Right lobe of liver (tissue), 6 donors: ENCODE results near the gene PLXND1. TPM values are rescaled to one million over a fixed set of nuclear protein-coding genes. Genes with fewer than 3 reads are reported as not detected.

ENCODE experiments used
- ATAC-seq, 4 donors: fragments of 200-7000 bp; cut with Tn5 transposase; one replicate each; pipeline ENCODE4 v1.9.1; 2020; ENCODE audit warnings: mild to moderate bottlenecking in 4 of 4, moderate library complexity in 4 of 4
- DNase-seq, 3 donors: peaks; one replicate each; pipeline ENCODE4 v3.0.0-alpha.2; 2020
- H3K27ac ChIP-seq, 3 donors: fragments of 200-600 bp; one replicate each; pipeline ENCODE4 v1.8.0; 2022
- H3K27me3 ChIP-seq, 2 donors: fragments of 200-600 bp; one replicate each; pipeline ENCODE4 v1.8.0; 2022
- H3K36me3 ChIP-seq, 4 donors: fragments of 200-600 bp; sonication (generic) in 1 of 4; one replicate each; pipeline versions ENCODE4 v1.5.1 to v1.8.0; 2017 to 2022; ENCODE audit warnings: control low read depth in 1 of 4
- H3K4me1 ChIP-seq, 4 donors: fragments of 200-600 bp; sonication (generic) in 1 of 4; one replicate each; pipeline versions ENCODE4 v1.5.1 to v1.8.0; 2017 to 2022; ENCODE audit warnings: control low read depth in 1 of 4
- H3K4me3 ChIP-seq, 3 donors: fragments of 200-600 bp; one replicate each; pipeline ENCODE4 v1.8.0; 2022
- H3K9me3 ChIP-seq, 4 donors: fragments of 200-600 bp; sonication (generic) in 1 of 4; one replicate each; pipeline versions ENCODE4 v1.5.1 to v1.8.0; 2017 to 2022; ENCODE audit warnings: control low read depth in 1 of 4
- CTCF ChIP-seq, 4 donors: fragments of 200-600 bp in 3 of 4; fragments of 450-650 bp in 1 of 4; IDR thresholded peaks; one replicate each; pipeline versions ENCODE4 v1.5.1 to v1.8.0; 2016 to 2022; ENCODE audit warnings: antibody characterized with exemption in 4 of 4, mild to moderate bottlenecking in 2 of 4
- POLR2A ChIP-seq: fragments of 450-650 bp; IDR thresholded peaks from one replicate; pipeline ENCODE4 v1.6.1; 2017; ENCODE audit warnings: antibody characterized with exemption, mild to moderate bottlenecking
- WGBS: methylation state at CpG from one replicate; pipeline ENCODE4 v1.1.6; 2018; ENCODE audit warnings: low coverage, low lambda C conversion rate; ENCODE audit not compliant: insufficient coverage; ENCODE audit errors: missing lambda C conversion rate; 5-methylcytosine and 5-hydroxymethylcytosine counted together
- intact Hi-C, 2 donors: fragments of 100-400 bp; cut with DNase I; formaldehyde crosslinking; loops; one replicate each; pipeline versions ENCODE4 v1.11.2 to v1.14.1; 2022
- total RNA-seq, 6 experiments: library from RNA; depleted of rRNA in 2 of 6; stranded (reverse); fragments of >200 nt in 2 of 6; fragmentation: NEBNext Ultra II Directional in 3 of 6; extraction: Animal tissue kit (Norgen Biotek cat#: 25700) in 3 of 6; gene quantifications; one replicate each; pipeline versions ENCODE4 v1.1.0 to v1.2.4, GENCODE V29; 2016 to 2023
- donor health status: DM: no; HTN: yes; CAD: no.
- donor health status: DM: no; HTN: no; CAD: no.
- donor health status: DM: no; HTN: no; CAD: no.
- donor health status: DM: no; HTN: yes; CAD: no.
- donor health status: DM: no; HTN: yes; CAD: no.

Gene PLXND1
- total RNA-seq, 6 experiments from 2014 or later = 27.0 to 48.8 (median 29.6) TPM

DNA sequence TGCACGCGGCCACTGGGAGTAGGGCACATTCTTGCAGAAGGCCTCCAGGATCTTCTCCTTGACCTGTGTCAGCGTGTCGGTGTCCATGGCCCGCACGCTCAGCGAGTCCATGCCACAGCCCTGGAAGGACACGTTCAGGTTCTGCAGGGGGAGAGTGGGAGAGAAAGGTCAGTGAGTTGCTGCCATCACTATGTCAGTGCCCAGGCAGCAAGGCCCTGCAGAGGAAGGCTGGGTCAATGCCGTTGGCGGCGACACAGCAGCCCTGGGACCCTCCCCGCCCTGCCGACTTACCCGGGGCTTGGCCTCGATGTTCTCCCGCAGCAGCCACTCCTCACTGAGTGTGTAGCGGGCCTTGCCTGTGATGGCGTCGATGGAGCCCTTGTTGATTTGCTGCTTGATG, 43.7 kb downstream of the PLXND1 start:
- DNase-seq (no peak), ATAC-seq (no peak)
- H3K4me3 ChIP-seq = no peak overlapping the region
- H3K9me3 ChIP-seq = no peaks in the 10 kb centered on the region
- H3K27me3 ChIP-seq = no peaks in the 10 kb centered on the region
- H3K27ac ChIP-seq = no peak overlapping the region
- intact Hi-C loops = no loop called here
- TF ChIP-seq CTCF (IDR thresholded peaks at IDR 0.05) (no peak), POLR2A (no peak)
- WGBS = no CpG with 5 or more reads among the region's 19 CpGs
- no peaks in the 10 kb centered on the region for H3K36me3 ChIP-seq
- no peaks in the 10 kb centered on the region for H3K4me1 ChIP-seq

DNA sequence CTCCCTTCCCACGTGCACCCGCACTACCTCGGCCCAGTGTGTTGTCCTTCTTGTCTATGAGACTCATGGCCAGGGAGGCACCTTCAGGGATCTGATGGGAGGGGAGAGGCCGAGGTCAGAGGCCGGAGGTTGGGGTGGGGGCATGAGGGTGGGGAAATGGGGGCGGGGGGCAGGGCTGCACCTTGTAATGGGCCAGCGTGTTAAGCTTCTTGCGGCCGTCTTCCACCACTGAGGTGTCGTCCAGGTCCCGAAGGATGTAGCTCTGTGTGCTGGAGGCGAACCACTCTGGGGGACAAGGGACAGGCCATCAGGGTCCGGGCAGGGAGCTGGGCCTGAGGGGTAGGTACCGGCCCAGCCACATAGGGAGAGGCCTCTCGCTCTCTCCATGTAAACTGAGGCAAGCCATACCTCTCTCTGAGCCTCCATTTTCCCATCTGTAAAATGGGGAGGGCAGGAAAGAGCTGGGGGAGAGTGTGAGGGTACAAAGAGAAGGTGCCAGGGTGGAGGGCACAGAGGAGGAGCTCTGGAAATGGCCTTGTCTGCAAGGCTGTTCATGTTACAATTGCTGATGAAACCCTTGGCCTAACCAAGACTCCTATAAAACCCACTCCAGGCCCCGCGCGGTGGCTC, 44.7 kb downstream of the PLXND1 start:
- no peak for TF ChIP-seq CTCF (IDR thresholded peaks at IDR 0.05)
- no peak for TF ChIP-seq POLR2A
- Histone ChIP-seq H3K9me3 (no peaks in the 10 kb centered on the region), H3K4me3 (no peak overlapping the region), H3K4me1 (no peaks in the 10 kb centered on the region), H3K27ac (no peak overlapping the region), H3K36me3 (no peaks in the 10 kb centered on the region), H3K27me3 (no peaks in the 10 kb centered on the region)
- intact Hi-C loops = no loop called here
- WGBS = 70% methylated on average over 2 of the region's 18 CpGs
- ATAC-seq (no peak), DNase-seq (no peak)

- no peaks in the 10 kb centered on the region for H3K4me1 ChIP-seq
- no peak for TF ChIP-seq POLR2A
- TF ChIP-seq CTCF (IDR thresholded peaks at IDR 0.05) = no peak
- peak; percentile 64 to 67 (median 66) for ATAC-seq
- DNase-seq = peak in 2 of 3 donors; percentile 55 to 63
- intact Hi-C loops = no loop called here
- no peaks in the 10 kb centered on the region for H3K36me3 ChIP-seq
- peak overlapping the region in 1 of 3 donors; percentile 51 for H3K27ac ChIP-seq
- no peak overlapping the region for H3K4me3 ChIP-seq
- H3K9me3 ChIP-seq = no peaks in the 10 kb centered on the region
- 50% methylated on average over 10 of the region's 18 CpGs for WGBS
- H3K27me3 ChIP-seq = no peaks in the 10 kb centered on the region
Observed at GRCh38 chr3:129560911-129561594, 45.4 kb downstream of the PLXND1 start.

- ATAC-seq (no peak), DNase-seq (no peak)
- Histone ChIP-seq H3K4me1 (no peaks in the 10 kb centered on the region), H3K4me3 (no peak overlapping the region), H3K9me3 (no peaks in the 10 kb centered on the region), H3K27ac (no peak overlapping the region), H3K27me3 (no peaks in the 10 kb centered on the region), H3K36me3 (no peaks in the 10 kb centered on the region)
- WGBS = 51% methylated on average over 7 of the region's 16 CpGs
- TF ChIP-seq POLR2A = no peak
- TF ChIP-seq CTCF (IDR thresholded peaks at IDR 0.05) = no peak
- intact Hi-C loops = no loop called here
Observed at GRCh38 chr3:129560269-129560787, 46.1 kb downstream of the PLXND1 start.
